Hepatic stellate cell (primary cell): Measurements from ENCODE around the gene SKAP1.
"Not testable (repeated sequence)": the region's sequence is repeated elsewhere in the genome, so short reads cannot be mapped to it uniquely, and the experiment has no call there.

ENCODE experiments used
- DNase-seq: peaks from one replicate; pipeline ENCODE4 v3.0.0; 2011; ENCODE audit warnings: low spot score

SKAP1 gene

DNA sequence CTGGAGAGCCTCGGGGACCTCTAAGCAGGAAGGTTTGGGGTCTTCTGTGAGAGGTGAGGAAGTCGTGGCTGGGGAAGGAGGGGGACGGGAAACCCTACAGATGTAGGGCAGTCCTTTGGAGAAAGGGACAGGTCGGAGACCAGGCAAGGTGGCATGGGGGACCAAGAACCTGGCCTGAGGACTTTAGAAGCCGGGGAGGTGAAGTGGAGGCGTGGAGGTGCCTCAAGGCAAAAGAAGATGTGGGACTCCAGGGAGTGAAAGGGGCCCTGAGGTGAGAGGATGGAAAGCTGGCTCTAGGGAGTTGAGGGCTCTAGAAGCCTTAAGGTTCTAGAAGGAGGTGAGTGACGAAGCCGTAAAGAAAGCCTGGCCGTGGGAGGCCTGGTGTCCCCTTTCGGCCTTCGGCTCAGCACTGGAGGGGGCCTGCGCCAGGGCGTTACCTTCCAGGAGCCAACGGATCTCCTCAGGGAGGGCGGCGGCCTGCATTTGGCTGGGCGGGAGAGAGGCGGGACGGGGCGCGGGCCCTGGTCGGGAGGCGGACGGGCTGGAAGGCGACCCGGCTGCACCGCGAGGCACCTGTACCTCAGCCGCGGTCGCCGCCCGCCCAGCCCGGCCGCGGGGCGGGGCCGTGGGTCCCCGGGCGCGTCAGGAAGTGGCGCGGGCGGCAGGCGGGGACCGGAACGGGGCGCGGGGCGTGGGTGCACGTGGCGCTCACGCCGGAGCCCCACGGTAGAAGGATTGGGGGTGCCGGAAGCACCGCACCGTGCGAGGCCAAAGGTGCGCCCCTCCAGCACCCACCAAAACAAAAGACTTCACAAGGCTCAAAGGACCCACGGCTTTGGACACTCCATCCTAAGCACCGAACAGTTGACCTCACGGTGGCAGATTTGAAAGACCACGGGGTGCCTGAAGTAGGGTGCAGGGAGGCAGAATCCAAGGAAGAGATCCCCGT is at the start of gene SKAP1:
SKAP1 (minus strand) TSS at position 577 of the 949 bp plus-strand sequence.
- no peak for DNase-seq

DNA sequence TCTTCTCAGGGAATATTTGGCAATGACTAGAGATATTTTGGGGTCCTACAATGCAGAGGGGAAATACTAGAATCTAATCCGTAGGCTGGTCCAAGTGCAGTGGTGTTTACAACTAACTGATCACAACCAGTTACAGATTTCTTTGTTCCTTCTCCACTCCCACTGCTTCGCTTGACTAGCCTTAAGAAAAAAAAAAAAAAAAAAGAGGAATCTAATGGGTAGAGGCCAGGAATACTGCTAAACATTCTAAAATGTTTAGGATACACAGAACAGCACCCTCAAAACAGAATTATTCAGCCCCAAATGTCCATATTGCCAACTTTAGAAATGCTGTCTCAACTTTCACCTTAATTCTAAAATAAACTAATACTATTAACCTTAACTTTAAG is 49.0 kb upstream of the SKAP1 start:
- no peak for DNase-seq

DNA sequence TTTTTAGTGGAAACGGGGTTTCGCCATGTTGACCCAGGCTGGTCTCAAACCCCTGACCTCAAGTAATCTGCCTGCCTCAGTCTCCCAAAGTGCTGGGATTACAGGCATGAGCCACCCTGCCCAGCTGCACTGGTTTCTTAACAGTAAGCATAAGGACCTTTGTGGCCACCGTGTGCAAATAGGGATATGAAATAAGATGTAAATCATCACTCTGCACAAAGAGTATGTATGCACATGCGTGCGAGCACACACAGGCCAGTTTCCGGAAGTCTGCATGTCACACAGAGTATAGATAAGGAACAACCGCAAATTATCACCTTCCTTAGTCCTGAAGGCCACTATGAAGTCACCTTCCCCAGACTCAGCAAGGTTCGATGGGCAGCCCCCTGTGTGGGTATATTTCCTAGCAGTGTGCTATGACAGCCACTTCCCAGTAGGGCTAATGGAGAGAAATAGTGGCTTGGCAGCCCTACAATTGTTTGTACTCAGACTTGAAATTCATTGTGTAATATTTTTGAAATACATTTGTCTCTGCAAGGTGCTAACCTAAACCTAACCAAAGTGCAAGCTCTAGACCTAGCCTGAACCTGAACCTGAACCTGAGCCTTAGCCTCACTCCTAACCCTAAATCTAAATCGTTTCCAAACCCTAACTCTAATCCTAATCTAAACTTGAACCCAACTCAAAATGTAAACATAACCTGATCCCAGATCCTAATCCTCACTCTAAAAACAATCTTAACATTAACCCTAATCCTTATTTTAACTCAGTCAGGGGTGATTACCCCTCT is 48.4 kb upstream of the SKAP1 start:
- no peak for DNase-seq

DNA sequence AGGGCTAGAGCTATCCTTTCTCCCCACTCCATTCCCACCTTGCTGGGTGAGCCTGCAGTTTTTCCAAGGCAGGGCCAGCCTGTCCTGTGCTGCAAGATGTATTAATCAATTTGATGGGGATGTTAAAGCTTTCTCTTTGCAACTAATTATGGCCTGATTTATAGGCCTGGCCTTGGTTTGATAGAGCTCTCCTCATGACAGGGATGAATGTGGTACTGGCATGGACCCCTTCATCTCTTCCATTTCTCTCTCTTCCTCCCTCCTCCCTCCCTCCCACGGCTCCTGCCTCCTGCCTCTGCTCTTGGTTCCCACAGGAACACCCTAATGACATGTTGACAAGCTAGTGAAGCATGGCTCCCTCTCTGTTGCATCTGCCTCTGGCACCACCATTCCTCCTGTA is 47.2 kb upstream of the SKAP1 start:
- no peak for DNase-seq

DNA sequence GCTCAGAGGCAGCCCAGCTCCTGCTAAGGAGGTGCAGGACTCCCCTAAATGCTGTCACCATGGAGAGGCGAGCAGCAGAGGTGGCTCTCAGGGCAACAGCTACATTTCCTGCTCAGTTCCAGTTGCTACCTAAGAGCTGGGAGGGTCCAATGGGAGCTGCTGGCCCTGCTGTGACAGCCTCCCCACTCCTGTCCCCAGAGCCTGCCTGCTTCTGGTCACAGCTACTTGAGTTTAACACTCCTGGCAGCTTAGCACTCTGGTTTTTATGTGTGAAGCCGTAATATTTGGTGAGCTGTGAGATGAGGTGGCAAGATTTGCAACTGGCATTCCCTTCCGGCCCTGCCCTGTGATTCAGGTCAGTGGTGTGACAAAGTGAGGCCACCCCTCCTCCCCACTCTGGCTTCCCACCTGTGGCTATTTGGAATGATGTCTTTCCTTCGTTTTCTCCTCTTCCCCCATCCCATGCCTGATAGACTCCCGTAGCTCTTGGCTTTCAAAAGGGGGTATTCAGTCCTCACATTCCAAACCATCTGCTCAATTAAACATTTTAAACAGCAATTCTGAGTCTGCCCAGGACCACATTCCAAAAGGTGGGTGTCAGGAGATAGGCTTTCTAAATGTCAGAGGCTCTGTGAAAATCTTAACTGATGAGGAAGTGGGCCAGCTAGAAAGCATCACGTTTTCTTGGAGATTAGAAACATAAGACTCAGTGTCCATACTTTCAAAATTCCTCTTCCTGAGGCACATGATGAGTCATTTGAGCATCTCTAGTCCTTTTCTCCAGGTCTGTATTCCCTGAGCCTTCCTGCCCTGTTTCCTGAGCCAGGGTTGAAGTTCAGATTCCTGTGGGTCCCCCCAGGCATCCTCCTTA is 42.6 kb upstream of the SKAP1 start:
- peak; percentile 48 for DNase-seq

DNA sequence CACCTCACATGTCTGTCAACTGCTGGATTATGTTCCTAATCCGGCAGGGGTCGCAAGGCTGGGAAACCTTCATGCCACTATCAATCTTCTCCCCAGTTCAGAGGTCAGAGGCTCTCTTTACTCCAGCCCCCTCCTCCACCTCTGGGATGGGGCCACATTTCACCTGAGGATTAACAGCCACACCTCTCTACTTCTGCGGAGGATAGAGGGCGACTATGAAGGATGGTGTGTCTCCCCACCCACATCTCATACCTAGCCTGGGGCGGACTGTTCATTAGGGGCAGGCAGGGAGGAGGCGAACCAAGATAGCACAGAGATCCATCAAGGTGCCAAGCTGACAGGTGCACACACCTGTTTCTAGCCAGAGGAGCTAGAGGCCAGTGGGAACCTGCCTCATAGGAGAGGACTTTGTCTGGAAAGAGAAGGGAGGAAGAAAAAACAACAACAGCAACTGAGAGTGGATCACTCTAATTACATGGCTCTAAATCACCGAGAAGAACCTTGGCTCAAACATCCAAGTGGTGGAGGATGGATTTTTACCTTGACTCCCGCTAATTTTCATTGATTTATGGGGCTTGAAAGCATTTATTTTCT is 41.9 kb upstream of the SKAP1 start:
- DNase-seq, result no peak

DNA sequence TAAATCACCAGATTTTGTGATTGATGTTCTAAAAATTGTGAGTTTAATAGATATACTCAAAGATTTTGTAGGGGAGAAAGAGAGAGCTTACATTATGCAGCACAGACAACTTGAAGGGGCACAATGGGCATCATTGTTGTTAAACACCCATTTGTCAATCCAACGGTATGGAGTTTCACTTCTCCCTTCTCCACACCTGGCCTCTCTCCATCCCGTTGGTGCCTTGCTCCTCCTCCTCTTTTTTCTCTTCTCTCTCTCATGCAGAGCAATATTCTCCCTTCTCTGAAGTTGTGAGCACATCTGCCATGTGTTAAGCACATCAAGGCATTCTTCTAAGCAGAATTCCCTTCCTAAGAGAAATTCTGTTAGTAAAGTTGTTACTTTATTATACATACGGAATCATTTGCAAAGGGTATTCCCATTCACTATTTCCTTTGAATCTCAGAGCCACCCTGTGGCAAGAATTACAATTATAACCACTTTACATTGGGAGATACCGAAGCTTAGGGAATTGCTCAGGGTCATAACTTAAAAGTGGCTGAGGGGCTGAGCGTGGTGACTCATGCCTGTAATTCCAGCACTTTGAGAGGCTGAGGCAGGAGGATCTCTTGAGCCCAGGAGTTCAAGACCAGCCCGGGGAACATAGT is 40.5 kb upstream of the SKAP1 start:
- no peak for DNase-seq

DNA sequence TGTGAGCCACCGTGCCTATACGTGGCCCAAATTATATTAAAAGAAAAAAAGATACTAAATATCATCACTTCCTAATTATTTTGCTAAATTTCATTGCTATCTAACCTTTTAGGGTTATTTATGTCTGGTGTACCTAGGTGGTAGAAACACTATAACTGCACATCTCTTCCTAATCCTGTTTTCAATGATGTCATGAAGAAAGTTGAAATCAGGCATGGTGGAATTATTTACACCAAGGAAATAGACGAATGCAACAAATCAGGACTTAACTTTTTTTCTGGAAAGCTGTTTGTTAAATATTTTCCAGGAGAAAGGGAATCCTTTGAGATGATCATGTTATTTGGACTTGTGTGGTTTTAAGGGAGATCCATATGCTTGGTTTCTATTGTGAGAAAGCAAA is 39.2 kb upstream of the SKAP1 start:
- DNase-seq, result no peak

DNA sequence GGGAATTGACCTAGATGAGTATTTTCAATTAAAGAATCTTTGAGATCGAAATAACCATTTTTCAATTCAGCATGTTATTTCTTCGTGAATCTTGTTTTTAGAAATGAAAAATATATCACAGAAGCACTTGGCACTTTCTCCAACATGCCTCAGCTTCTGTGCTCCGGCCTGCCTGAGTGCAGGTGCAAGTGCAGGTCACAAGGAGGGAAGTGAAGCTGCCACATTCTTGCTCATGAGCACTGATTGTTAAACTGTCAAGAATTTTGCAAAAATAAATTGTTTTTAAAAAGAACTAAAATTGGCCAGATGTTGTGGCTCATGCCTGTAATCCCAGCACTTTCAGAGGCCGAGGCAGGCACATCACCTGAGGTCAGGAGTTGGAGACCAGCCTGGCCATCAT is 38.3 kb upstream of the SKAP1 start:
- DNase-seq, result no peak

DNA sequence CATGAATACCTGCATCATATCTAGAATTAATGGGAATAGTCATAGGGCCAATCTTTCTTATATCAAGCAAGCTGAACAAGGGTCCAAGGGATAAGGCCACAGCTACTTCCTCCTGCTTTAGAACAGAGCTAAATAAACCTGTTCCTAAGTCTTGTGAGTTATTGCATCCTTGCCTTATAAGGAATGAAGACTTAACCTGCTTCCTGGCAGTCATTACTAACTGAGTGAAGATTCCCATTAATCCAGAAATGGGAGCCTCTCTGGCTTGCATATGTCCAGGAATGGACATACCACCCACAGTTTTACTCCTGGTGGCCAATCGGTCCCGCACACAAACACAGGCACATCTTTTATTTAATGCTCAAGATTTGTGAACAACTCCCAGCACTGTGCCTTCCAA is 35.9 kb upstream of the SKAP1 start:
- DNase-seq, result no peak

DNA sequence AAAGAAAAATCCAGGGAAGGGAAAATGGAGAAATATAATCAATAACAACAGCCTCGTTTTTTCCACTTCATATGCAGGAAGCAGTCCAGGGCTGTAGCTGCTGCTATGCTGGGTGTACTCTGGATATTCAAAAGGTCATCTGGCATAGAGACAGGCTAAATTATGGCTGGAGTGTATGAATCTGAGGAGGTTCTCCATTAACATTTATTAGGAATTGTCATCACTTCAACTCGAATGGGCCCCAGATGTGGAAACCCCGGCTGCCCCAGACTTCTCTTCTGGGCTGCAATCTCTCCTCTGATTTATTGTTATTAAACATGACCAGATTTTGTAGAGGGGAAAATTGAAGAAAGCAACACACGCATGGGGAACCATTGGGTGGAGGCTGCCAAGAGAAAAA is 33.5 kb upstream of the SKAP1 start:
- no peak for DNase-seq

DNA sequence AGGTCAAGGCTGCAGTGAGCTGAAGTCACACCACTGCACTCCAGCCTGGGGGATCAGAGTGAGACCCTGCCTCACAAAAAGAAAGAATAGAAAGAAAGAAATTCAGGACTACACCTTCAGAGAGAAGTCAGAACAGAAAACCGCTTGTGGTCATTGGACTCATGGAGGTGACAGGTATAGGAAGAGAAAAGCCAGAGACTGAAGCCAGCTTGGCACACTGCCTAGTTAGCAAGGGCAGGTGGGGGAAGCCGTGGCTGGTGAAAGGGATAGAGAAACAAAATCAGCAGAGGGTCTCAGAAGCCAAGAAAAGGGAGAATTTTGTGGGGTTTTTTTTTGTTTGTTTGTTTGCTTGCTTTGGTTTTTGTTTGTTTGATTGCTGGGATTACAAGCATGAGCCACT is 32.9 kb upstream of the SKAP1 start:
- DNase-seq, result no peak

DNA sequence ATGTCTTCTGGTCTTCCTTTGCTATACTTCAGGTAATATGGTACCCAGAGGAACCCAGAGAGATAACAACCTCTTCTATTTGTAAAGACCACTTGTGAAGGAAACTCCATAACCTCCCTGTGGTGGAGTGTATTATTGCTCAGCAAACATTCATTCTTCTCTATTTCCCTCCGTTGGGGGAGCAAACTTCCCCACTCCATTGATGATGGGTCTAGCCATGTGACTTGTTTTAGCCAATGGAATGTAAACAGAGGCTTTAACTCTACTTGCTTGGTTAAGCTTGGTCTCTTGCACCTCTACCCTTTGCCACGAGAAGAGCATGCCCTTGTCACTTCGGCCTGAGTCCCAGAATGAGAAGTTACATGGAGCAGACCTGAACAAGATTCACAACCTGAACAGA is 30.0 kb upstream of the SKAP1 start:
- DNase-seq, result no peak

DNA sequence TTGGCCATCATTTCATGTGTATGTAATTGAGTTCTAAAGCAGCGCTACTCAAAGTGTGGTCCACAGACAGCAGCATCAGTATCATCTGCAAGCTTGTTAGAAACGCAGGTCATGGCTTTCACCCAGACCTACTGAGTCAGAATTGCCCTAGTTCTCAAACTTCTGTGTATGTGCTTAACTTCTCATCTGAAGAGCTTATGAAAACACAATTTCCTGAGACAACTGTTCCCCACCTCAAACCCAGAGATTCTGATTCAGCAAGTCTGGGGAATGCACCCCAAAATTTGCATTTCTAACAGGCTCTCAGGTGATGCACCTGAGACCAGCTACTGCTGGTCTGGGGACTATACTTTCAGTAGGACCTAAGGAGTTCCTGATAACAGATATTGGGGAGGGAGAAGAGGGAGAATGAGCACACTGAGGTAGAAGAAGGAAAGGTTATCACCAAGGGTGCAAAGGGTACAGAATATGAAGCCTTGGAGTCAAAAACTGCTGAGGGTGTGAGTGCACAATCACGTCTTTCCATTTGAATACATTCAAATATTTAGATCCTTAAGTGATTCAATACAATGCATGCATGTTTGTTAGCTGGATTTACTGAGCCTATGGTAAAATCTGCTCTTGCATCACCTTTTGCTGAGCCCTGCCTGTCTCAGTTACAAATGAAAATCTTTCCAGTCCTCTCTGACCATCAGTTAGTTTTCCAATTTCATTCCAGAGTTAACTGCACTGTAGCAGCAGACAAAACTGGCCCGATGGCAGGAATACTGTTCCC is 29.2 kb upstream of the SKAP1 start:
- no peak for DNase-seq

DNA sequence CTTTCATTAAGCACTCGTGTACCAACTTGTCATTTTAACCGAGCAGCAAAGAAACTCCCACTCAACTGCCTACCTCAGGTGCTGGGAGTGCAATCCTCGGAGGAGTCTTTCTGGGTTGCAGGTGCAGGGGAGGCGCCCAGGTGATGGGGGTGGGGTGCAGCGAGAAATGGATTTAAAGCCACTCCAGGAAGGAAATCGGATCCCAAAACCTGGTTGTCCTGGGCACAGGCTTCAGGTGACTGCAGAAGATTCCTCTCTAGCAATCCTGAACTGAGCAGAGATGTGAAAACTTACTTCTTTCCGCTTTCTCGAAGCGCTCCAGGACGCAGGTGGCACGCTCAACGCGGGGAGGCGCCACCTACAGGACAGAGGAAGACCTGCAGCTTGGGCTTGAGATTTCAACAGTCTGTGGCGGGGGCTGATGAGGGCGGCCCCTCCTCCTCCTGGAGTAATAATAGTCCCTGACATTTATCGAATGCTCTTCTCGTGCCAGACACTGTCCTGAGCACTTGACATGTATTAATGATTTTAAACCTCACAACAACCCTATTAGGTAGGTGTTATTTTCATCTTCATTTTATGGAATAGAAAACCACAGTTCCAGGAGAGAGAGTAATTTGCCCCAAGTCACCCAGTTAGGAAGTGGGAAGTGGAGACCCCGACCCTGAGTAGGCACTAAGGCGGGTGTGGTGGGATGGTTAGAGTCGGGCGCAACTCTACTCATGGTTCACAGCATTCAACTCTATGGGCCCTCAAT is 27.2 kb upstream of the SKAP1 start:
- DNase-seq, result peak; percentile 34

DNA sequence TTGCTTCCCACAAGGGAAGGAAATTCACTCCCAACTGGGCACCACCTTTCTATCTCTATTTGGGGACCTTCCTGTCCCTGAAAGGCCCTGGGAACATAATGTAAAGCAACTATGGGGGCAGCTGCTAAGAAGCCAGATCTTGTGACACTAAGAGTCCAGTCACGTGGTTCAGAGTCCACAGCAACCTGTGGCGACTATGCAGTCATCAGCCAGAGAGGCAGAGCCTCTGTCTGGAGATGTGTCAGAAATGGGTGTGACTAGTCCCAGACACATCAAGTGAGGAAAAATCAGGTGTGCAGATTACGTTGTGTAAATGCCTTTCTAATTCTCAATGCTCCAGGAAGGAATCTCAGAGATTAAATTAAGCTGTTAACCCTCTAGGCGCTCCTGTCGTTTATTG is 26.6 kb upstream of the SKAP1 start:
- no peak for DNase-seq

DNA sequence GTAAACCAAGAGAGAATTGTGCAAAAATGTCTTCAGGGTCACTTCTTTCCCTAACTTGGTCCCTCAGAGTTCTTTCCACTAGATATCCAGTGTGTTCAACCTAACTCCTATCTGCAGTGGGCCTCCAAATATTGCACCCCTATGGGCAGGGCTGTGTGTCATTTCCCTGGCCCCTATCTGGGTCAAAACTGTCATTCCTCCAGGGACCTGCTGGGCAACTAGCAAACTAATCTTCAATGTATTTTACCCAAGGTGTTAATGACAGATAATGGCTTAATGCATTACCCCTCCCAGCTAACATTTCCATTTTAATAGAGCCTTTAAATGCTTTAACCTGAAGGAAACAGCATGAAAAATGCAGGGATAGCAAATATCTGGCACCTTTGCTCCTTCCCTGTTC is 25.8 kb upstream of the SKAP1 start:
- no peak for DNase-seq

DNA sequence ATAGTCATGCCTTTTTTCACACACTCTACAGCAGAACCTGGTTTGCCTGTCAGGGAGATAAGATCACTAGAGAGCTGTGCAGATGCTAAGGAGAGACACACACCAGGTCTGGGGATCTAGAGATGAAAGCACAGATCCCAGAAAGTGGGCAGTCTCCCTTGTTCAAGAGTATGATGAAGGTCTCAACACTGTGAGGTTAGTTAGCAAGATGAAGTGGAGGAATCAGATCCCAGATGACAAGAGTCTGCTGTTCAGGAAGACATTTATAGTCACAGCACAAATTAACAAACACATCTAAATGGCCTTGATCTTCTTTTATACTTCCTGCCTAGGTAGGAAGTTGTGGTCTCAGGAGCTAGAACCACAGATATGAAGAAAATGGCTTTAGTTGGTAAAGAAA is 23.4 kb upstream of the SKAP1 start:
- DNase-seq, result no peak

DNA sequence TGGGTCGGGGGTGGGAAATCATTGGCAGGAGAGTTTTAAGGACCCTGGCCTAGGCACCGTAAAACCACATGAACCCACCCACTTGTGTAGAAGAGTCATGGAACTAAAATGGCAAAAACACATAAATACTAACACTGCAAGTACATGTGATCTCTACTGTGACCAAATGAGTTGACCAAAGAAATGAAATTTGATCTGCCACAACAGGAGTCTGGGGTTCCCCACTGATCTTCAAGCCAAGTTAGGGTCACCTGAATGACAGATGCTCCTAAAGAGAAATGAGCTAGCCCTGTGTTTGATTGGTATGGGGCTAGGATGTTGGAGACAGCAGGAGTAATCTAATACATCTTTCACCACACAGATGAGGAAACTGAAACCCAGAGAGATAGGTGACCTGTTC is 21.5 kb upstream of the SKAP1 start:
- DNase-seq, result no peak

DNA sequence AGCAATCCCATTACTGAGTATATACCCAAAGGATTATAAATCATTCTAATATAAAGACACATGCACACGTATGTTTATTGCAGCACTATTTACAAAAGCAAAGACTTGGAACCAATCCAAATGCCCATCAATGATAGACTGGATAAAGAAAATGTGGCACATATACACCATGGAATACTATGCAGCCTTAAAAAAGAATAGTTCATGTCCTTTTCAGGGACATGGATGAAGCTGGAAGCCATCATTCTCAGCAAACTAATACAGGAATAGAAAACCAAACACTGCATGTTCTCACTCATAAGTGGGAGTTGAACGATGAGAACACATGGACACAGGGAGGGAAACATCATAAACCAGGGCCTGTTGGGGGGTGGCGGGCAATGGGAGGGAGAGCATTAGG is 19.3 kb upstream of the SKAP1 start:
- not testable (repeated sequence) for DNase-seq
